A204.1 (cell line): ENCODE measurements around the gene TBC1D22B.
A peak's percentile ranks its signal among the peaks of the same experiment; 100 is the strongest.
"Not testable (repeated sequence)": the region's sequence is repeated elsewhere in the genome, so short reads cannot be mapped to it uniquely, and the experiment has no call there.

Source experiments
- FAIRE-seq: peaks from 2 replicates; lab custom pipeline; 2012; peaks lifted over from hg19 to GRCh38; lab: Jason Lieb, UNC

TBC1D22B gene

GRCh38 chr6:37269105-37269504, 11.5 kb downstream of the TBC1D22B start:
- FAIRE-seq, result no peak

GRCh38 chr6:37272834-37273566, 15.4 kb downstream of the TBC1D22B start:
- FAIRE-seq, result no peak

GRCh38 chr6:37273690-37274089, 16.1 kb downstream of the TBC1D22B start:
- FAIRE-seq, result no peak

- FAIRE-seq, result no peak
Measured at GRCh38 chr6:37275350-37275749, 17.8 kb downstream of the TBC1D22B start.

GRCh38 chr6:37277001-37277409, 19.4 kb downstream of the TBC1D22B start:
- no peak for FAIRE-seq

GRCh38 chr6:37279366-37280134, 22.0 kb downstream of the TBC1D22B start:
- no peak for FAIRE-seq

GRCh38 chr6:37280162-37280887, 22.8 kb downstream of the TBC1D22B start:
- no peak for FAIRE-seq

GRCh38 chr6:37282371-37282770, 24.8 kb downstream of the TBC1D22B start:
- no peak for FAIRE-seq

- FAIRE-seq, result no peak
Measured at GRCh38 chr6:37283268-37283667, 25.7 kb downstream of the TBC1D22B start.

GRCh38 chr6:37283671-37284151, 26.1 kb downstream of the TBC1D22B start:
- no peak for FAIRE-seq

GRCh38 chr6:37284781-37285180, 27.2 kb downstream of the TBC1D22B start:
- no peak for FAIRE-seq

- no peak for FAIRE-seq
Measured at GRCh38 chr6:37285861-37286311, 28.3 kb downstream of the TBC1D22B start.

- no peak for FAIRE-seq
Measured at GRCh38 chr6:37287519-37288157, 30.1 kb downstream of the TBC1D22B start.

GRCh38 chr6:37288247-37288646, 30.7 kb downstream of the TBC1D22B start:
- no peak for FAIRE-seq

GRCh38 chr6:37289931-37290330, 32.4 kb downstream of the TBC1D22B start:
- FAIRE-seq, result no peak

- no peak for FAIRE-seq
Measured at GRCh38 chr6:37293426-37293825, 35.9 kb downstream of the TBC1D22B start.

- not testable (repeated sequence) for FAIRE-seq
Measured at GRCh38 chr6:37297637-37298036, 40.1 kb downstream of the TBC1D22B start.

- FAIRE-seq, result peak; percentile 27
Measured at GRCh38 chr6:37298958-37299357, 41.4 kb downstream of the TBC1D22B start.

GRCh38 chr6:37299990-37300389, 42.4 kb downstream of the TBC1D22B start:
- no peak for FAIRE-seq

- no peak for FAIRE-seq
Measured at GRCh38 chr6:37302086-37302686, 44.6 kb downstream of the TBC1D22B start.

- no peak for FAIRE-seq
Measured at GRCh38 chr6:37303091-37303660, 45.6 kb downstream of the TBC1D22B start.
